Right cardiac atrium (tissue), 5 donors: Measurements from ENCODE around the gene CTNNBIP1. TPM values are rescaled to one million over a fixed set of nuclear protein-coding genes. Genes with fewer than 3 reads are reported as not detected.

Experiments
- ATAC-seq, 2 donors: fragments of 200-7000 bp; cut with Tn5 transposase; one replicate each; pipeline versions ENCODE4 v1.8.0 to v1.9.1; 2020; ENCODE audit warnings: moderate library complexity in 2 of 2, mild to moderate bottlenecking in 1 of 2
- DNase-seq, 3 donors: peaks; one replicate each; pipeline ENCODE4 v3.0.0-alpha.2; 2020
- H3K27ac ChIP-seq: one replicate; pipeline ENCODE4 v1.5.1; 2013; ENCODE audit warnings: mild to moderate bottlenecking, low read length, control low read depth, moderate library complexity
- H3K27me3 ChIP-seq: one replicate; pipeline ENCODE4 v1.6.1; 2013; ENCODE audit not compliant: control insufficient read depth, insufficient read depth
- H3K4me1 ChIP-seq: one replicate; pipeline ENCODE4 v1.6.1; 2013; ENCODE audit warnings: low read length; ENCODE audit not compliant: control insufficient read depth, insufficient read depth
- H3K4me3 ChIP-seq: one replicate; pipeline ENCODE4 v1.5.1; 2013; ENCODE audit warnings: low read length, control low read depth
- H3K9me3 ChIP-seq: one replicate; pipeline ENCODE4 v1.6.1; 2013; ENCODE audit warnings: low read length; ENCODE audit not compliant: control insufficient read depth
- WGBS: extraction: QIAGEN DNeasy Blood & Tissue Kit; methylation state at CpG from one replicate; pipeline ENCODE4 v1.1.7; 2013; 5-methylcytosine and 5-hydroxymethylcytosine counted together
- intact Hi-C, 4 donors: fragments of 100-400 bp; cut with DNase I; formaldehyde crosslinking; loops; one replicate each; pipeline versions ENCODE4 v1.11.0 to v1.14.0; 2022 to 2023
- long read RNA-seq, 4 donors: library from polyadenylated mRNA; unstranded; transcript quantifications; one replicate each; pipeline ENCODE4 v2.0.0, GENCODE V29; 2020 to 2021
- polyA plus RNA-seq: library from polyadenylated mRNA; stranded (reverse); fragments of 200-250 nt; gene quantifications from one replicate; pipeline ENCODE4 v1.2.3, GENCODE V29; 2013
- total RNA-seq, 4 donors: library from RNA; stranded (reverse); fragmentation: NEBNext Ultra II Directional; extraction: Animal tissue kit (Norgen Biotek cat#: 25700); gene quantifications; one replicate each; pipeline ENCODE4 v1.2.1, GENCODE V29; 2021
- donor health status: healthy with polysubstance abuse.
- donor health status: DM: no; HTN: yes; CAD: no.
- donor health status: DM: no; HTN: no; CAD: no.
- donor health status: DM: no; HTN: yes; CAD: no; lungs with severe emphysema.
- donor health status: DM: yes; HTN: yes; CAD: no.

The CTNNBIP1 gene, protein sequence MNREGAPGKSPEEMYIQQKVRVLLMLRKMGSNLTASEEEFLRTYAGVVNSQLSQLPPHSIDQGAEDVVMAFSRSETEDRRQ
- 10 to 100 TPM; 39.0 to 71.8 (median 53.2) TPM for total RNA-seq
- polyA plus RNA-seq = 31.9 TPM
- long read RNA-seq, donor 1, transcript CTNNBIP1-204 (5 exons, 1,206 nt) = major isoform, 128 of 169 reads
- long read RNA-seq, donor 1, transcript CTNNBIP1-203 (6 exons, 3,000 nt) = minor isoform, 15 of 169 reads
- long read RNA-seq, donor 1, partial matches to known transcripts = 5 of 169 reads
- long read RNA-seq, donor 1, other reads (novel, unspliced or antisense) = 21 of 169 reads
- long read RNA-seq, donor 2, transcript CTNNBIP1-204 (5 exons, 1,206 nt) = major isoform, 72 of 88 reads
- long read RNA-seq, donor 2, transcript CTNNBIP1-203 (6 exons, 3,000 nt) = minor isoform, 5 of 88 reads
- long read RNA-seq, donor 2, partial matches to known transcripts = 4 of 88 reads
- long read RNA-seq, donor 2, other reads (novel, unspliced or antisense) = 7 of 88 reads
- long read RNA-seq, donor 3, transcript CTNNBIP1-204 (5 exons, 1,206 nt) = major isoform, 16 of 33 reads
- long read RNA-seq, donor 3, partial matches to known transcripts = 2 of 33 reads
- long read RNA-seq, donor 3, other reads (novel, unspliced or antisense) = 11 of 33 reads
- long read RNA-seq, donor 4, transcript CTNNBIP1-203 (6 exons, 3,000 nt) = minor isoform, 7 of 117 reads
- long read RNA-seq, donor 4, transcript CTNNBIP1-204 (5 exons, 1,206 nt) = major isoform, 89 of 117 reads
- long read RNA-seq, donor 4, partial matches to known transcripts = 0 of 117 reads
- long read RNA-seq, donor 4, other reads (novel, unspliced or antisense) = 21 of 117 reads

DNA sequence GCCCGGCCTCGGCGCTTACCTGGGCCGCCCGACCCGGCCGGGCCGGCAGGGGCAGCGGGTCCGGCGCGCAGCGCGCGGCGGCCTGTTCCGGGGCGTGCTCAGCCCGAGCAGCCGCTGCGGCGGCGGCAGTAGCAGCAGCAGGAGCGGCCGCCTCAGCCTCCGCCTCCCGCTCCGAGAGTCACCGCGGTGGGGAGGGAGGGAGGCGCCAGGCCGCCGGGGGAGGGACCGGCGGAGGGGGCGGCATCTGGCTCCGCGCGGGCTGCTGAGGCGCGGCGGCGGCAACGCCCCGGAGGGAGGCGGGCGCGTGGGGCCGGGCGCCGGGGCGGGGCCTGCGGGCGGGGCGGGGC, at the start of gene CTNNBIP1:
TSS of gene CTNNBIP1 (minus strand) at position 194 of the 347 bp plus-strand sequence. CDS start 38,205 bp downstream, outside the sequence.
- intact Hi-C loops = loop anchor here in 1 of 4 donors (5.0 kb wide), 1 partner anchor 33 kb away; no protein-coding TSS in a partner anchor

DNA sequence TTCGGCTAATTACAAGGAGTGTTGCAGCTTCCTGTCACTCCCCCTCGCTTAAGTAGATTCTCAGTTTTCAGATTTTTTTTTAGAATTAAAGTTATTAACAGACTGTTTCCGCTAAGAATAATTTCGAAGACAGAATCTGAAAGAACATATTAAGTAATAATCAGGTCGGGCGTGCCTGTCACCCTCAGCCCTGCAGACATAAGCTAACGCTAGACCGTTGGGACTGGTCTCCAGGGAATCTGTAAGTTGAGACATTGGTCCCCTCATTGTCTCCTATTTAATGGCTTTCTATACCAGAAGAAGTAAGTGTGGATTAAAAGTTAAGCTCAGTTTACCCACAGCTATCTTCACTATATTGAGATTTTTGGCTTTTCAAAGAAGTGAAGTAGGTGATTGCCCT, 47.7 kb upstream of the CTNNBIP1 start:
- 73% methylated on average over 8 of the region's 8 CpGs for WGBS
- Histone ChIP-seq H3K9me3 (no peaks in the 10 kb centered on the region), H3K27ac (no peak overlapping the region), H3K4me3 (no peak overlapping the region), H3K27me3 (no peaks in the 10 kb centered on the region), H3K4me1 (no peaks in the 10 kb centered on the region)
- no peak for ATAC-seq
- intact Hi-C loops = no loop called here
- no peak for DNase-seq

More for the DNA sequence above, at the start of gene CTNNBIP1:
- WGBS = 0% methylated on average over 55 of the region's 55 CpGs
- no peaks in the 10 kb centered on the region for H3K9me3 ChIP-seq
- no peaks in the 10 kb centered on the region for H3K27me3 ChIP-seq
- peak within 1 kb of the TSS; percentile 98 for H3K27ac ChIP-seq
- H3K4me1 ChIP-seq = peaks cover 4% of the 10 kb centered on the region
- peak within 1 kb of the TSS; percentile 83 for H3K4me3 ChIP-seq
- ATAC-seq = no peak
- no peak for DNase-seq

DNA sequence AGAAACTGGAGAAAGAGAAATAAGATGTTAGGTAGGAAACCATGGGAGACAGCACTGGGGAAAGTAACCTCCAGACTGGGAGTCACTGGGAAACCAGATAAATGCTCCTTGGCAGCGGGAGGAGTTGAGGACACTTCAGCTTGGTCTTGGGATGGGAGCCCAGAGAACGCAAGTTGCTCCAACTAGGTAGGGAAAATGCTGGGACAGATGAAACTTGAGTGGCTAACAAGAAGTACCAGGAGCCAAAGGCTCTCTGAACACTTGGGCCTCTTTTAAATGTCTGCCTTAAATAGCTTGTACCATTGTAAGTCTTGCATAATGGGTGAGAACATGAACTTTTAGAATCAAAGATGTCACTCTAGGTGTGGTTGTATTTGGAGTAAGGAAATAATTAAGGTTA, 36.2 kb upstream of the CTNNBIP1 start:
- Histone ChIP-seq H3K4me1 (no peaks in the 10 kb centered on the region), H3K27ac (no peak overlapping the region), H3K27me3 (no peaks in the 10 kb centered on the region), H3K4me3 (no peak overlapping the region), H3K9me3 (no peaks in the 10 kb centered on the region)
- 96% methylated on average over 2 of the region's 2 CpGs for WGBS
- DNase-seq (no peak), ATAC-seq (no peak)
- intact Hi-C loops = loop anchor here in 2 of 4 donors (10.0 kb wide), 2 partner anchors 72 to 88 kb away; partner anchors contain the start of gene UBE4B (in 1 of the 2)

DNA sequence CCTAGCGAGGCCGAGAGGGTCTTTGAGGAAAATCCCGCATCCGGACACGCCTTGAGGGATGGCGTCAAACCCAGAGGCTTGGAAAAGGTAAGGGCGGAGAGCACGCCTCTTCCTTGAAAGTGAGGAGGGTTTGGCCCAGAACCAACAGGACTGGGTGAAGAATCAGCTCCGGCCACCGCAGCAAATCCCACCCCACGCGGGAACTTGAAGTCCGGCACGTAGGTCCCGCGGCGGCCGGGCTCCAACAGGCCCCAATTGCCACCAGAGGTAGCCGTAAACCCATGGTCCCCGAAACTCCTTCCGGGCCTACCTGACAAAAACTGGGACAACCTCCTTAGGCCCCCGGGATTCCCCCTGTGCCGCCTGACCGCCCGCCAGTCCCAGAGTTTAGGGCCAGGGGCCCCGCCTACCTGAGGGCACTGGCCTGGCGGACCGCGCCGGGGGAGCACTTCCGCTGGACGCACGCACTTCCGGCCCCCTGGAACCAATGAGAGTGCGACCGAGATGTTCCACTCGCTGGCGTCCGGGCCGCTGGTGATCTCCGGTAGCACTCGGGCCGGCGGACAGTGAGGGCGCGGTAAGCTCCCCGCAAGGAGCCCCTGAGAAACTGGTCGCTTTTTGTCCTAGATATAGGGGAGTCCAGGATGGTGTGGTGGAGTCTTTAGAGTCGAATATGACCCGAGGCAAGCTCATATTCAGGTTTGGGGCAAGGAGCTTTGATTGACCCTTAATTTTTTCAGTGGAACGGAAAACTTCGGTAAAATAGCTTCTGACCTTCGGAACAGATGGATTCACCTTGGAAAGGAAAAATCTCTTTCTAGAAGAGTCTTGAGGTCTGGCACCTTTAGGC, 33.1 kb upstream of the CTNNBIP1 start, which contains the start of the genes LZIC and NMNAT1:
TSS of gene LZIC (minus strand) at position 453 of the 850 bp plus-strand sequence. CDS start 6,772 bp downstream, outside the sequence.
TSS of gene NMNAT1 (plus strand) at position 537 of the 850 bp plus-strand sequence. CDS start 28,599 bp downstream, outside the sequence.
- DNase-seq (peak; percentile 94 to 97 (median 97)), ATAC-seq (peak; percentile 99)
- Histone ChIP-seq H3K9me3 (no peaks in the 10 kb centered on the region), H3K4me1 (no peaks in the 10 kb centered on the region), H3K4me3 (peak within 1 kb of the TSS; percentile 78), H3K27me3 (no peaks in the 10 kb centered on the region), H3K27ac (peak within 1 kb of the TSS; percentile 70)
- intact Hi-C loops = loop anchor here in 2 of 4 donors (2.0 to 10.0 kb wide), 3 partner anchors 68 to 92 kb away; partner anchors contain the start of gene UBE4B (in 1 of the 2)
- under 1% methylated on average over 53 of the region's 53 CpGs for WGBS

DNA sequence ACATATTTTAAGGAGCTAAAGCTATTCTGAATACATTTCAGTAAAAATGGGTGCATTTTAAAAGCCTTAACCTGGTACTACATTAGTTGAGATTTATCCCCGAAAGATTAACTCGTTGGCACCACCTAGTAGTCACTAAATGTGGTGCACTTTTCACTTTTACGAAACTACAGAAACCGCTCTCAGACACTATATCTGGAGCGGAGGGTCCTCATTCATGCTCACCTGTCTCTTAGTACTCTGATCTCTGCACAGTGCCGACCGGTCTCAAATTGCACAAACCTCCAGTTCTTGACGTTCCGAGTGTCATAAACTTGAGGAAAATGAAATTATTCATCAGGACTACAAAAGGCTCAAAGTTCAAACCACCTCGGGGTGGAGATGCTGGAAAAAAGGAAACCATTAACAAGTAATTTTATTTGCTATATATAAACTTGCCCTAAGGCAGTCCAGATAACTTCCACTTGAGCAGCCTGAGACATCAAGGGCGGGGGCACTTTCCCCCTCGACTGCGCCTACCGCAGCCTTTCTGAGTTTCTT, 32.4 kb upstream of the CTNNBIP1 start:
- peak overlapping the region; percentile 70 for H3K27ac ChIP-seq
- no peaks in the 10 kb centered on the region for H3K27me3 ChIP-seq
- H3K4me3 ChIP-seq = peak overlapping the region; percentile 78
- ATAC-seq (peak; percentile 29 to 59), DNase-seq (no peak)
- intact Hi-C loops = loop anchor here in 2 of 4 donors (2.0 to 10.0 kb wide), 3 partner anchors 68 to 92 kb away; partner anchors contain the start of gene UBE4B (in 1 of the 2)
- H3K9me3 ChIP-seq = no peaks in the 10 kb centered on the region
- under 1% methylated on average over 14 of the region's 14 CpGs for WGBS
- no peaks in the 10 kb centered on the region for H3K4me1 ChIP-seq

DNA sequence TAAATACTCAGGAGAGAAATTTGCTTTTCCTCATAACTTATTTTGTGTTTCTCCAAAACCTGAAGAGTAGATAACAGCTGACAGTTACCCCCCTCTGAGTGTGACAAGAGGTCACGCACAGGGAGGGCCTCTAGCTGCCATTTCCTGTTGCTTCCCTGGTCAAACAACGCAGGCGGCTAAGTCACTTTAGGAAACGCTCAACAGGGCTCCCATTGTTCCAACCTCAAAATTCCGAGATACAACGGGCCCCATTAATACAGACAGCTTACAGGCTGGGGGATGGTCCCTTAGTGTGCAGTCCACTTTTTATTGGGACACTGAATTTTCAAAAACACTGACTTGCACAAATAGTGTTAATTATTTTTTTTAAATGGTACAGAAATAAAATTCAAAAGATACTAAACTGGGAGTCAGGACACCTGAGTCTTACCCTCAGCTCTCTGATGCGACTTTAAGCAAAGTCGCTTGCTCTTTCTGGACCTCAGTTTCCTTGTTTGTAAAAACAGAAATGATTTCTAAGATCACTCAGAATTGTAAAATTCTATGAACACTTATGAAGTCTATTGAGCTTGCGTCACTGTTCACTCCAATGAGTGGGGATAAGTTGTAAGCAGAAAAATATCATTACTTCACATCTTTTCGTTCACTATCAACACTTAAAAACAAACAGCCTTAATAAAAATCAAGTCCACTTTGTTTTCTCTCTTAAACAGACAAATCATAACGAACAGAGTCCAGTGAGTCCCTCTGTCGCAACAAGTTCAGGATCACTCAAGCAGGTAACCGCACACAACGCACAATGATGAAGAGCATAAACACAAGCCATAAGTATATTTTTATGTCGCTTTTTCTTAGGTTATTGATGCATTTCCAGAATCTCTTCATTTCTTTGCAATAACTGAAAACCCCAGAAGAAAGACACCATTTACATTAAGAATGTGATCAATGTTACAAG, 19.6 kb upstream of the CTNNBIP1 start:
- no peak for DNase-seq
- 70% methylated on average over 15 of the region's 15 CpGs for WGBS
- H3K4me1 ChIP-seq = no peaks in the 10 kb centered on the region
- no peak overlapping the region for H3K27ac ChIP-seq
- peak; percentile 33 to 78 for ATAC-seq
- no peak overlapping the region for H3K4me3 ChIP-seq
- H3K27me3 ChIP-seq = no peaks in the 10 kb centered on the region
- no peaks in the 10 kb centered on the region for H3K9me3 ChIP-seq
- intact Hi-C loops = no loop called here

DNA sequence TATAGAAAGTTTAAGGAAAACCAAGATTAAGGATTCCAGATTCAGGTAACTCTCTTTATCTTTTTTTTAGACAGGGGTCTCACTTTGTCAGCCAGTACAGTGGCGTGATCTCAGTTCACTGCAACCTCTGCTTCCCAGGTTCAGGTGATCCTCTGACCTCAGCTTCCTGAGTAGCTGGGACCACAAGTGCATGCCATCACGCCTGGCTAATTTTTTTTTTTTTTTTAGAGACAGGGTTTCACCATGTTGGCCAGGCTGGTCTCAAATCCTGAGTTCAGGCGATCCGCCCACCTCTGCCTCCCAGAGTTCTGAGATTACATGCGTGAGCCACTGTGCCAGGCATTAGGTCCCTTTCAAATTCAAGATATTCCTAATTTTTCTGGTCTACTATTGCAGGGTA, 17.2 kb upstream of the CTNNBIP1 start:
- H3K4me3 ChIP-seq = no peak overlapping the region
- no peaks in the 10 kb centered on the region for H3K4me1 ChIP-seq
- H3K27me3 ChIP-seq = no peaks in the 10 kb centered on the region
- no peaks in the 10 kb centered on the region for H3K9me3 ChIP-seq
- ATAC-seq (no peak), DNase-seq (no peak)
- 90% methylated on average over 5 of the region's 5 CpGs for WGBS
- intact Hi-C loops = no loop called here
- no peak overlapping the region for H3K27ac ChIP-seq

DNA sequence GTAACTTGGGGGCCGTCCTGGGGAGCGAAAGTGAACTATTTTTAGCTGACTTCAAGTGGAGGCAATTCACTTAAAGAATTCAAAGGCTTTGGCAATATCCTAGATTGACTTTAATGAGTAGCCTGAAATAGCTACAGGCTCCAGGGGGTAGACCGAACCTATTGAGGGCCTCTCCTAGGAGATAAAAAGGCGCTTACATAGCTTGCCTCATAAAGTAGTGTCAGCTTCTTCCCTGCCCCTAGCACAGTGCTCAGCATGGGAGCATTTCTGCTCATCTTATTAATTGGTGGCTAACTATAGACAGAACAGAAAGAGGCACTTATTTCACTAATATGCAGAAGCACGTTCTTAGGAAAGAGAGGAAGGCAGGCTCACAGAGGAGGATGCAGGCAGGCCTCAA, 12.3 kb upstream of the CTNNBIP1 start:
- peak; percentile 71 to 88 for ATAC-seq
- Histone ChIP-seq H3K9me3 (no peaks in the 10 kb centered on the region), H3K27ac (peak overlapping the region; percentile 72), H3K4me1 (no peaks in the 10 kb centered on the region), H3K4me3 (no peak overlapping the region), H3K27me3 (no peaks in the 10 kb centered on the region)
- 48% methylated on average over 5 of the region's 5 CpGs for WGBS
- intact Hi-C loops = no loop called here
- no peak for DNase-seq

DNA sequence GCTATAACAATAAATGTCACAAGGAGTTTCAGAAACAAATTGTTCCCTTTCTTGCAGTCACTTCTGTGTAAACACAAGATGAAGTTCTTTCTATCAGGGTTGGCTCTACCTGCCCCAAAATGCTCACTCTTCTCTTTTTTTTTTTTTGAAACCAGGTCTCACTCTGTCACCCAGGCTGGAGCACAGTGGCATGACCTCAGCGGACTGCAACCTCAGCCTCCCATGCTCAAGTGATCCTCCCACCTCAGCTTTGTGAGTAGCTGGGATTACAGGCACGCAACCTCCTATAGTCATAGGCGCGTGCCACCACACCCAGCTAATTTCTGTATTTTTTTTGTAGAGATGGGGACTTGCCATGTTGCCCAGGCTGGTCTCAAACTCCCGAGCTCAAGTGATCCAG, 10.5 kb upstream of the CTNNBIP1 start:
- intact Hi-C loops = no loop called here
- no peak for DNase-seq

More for the DNA sequence above, 10.5 kb upstream of the CTNNBIP1 start:
- H3K4me3 ChIP-seq = no peak overlapping the region
- WGBS = 91% methylated on average over 5 of the region's 5 CpGs
- no peaks in the 10 kb centered on the region for H3K4me1 ChIP-seq
- no peaks in the 10 kb centered on the region for H3K9me3 ChIP-seq
- H3K27me3 ChIP-seq = no peaks in the 10 kb centered on the region
- ATAC-seq = no peak
- H3K27ac ChIP-seq = no peak overlapping the region
